ENCODE measurements around the gene INPP4B. TPM values are rescaled to one million over a fixed set of nuclear protein-coding genes. Genes with fewer than 3 reads are reported as not detected.

The INPP4B gene
- total RNA-seq, 1 experiment from 2014 or later: 14.3 TPM

GRCh38 chr4:141999446-142000143 lies 846.5 kb downstream of the INPP4B start:
- no peak overlapping the region for H3K9ac ChIP-seq (ENCODE audit: low read length)
- ATAC-seq (no peak), DNase-seq (ENCODE audit: low read depth, low spot score) (no peak)
- no peaks in the 10 kb centered on the region for H3K36me3 ChIP-seq (ENCODE audit: control insufficient read depth in 1 of 2, insufficient read depth in 2 of 2, low read length in 2 of 2)
- no peak overlapping the region for H3K27ac ChIP-seq (ENCODE audit: low read depth, low read length)
- CTCF ChIA-PET: no interaction called here
- POLR2A ChIA-PET: no interaction called here
- H3K4me2 ChIP-seq (ENCODE audit: low read length): no peak overlapping the region
- H4K20me1 ChIP-seq (ENCODE audit: insufficient read depth): no peaks in the 10 kb centered on the region
- intact Hi-C loops (cut with micrococcal nuclease): no loop called here
- no peaks in the 10 kb centered on the region for H3K4me1 ChIP-seq (ENCODE audit: control insufficient read depth in 1 of 2, insufficient read depth in 2 of 2, low read length in 2 of 2)
- H3K9me2 ChIP-seq (ENCODE audit: insufficient read depth): no peaks in the 10 kb centered on the region
- no peaks in the 10 kb centered on the region for H3K79me2 ChIP-seq (ENCODE audit: insufficient read depth, low read length)
- BruUV-seq (replicated peaks): no TSS peak
- H2AFZ ChIP-seq (ENCODE audit: low read depth, low read length, poor library complexity, severe bottlenecking): no peak overlapping the region
- H3K4me3 ChIP-seq (replicated peaks in 1 of 2; ENCODE audit: low read depth in 1 of 2, low read length in 2 of 2): no peak overlapping the region
- peaks cover 0 to 3% of the 10 kb centered on the region in 2 experiments; a peak in 1 of 4 replicates for H3K9me3 ChIP-seq (ENCODE audit: control insufficient read depth in 1 of 2, insufficient read depth in 1 of 2, low read depth in 1 of 2, low read length in 2 of 2)
- no peak for TF ChIP-seq EGR1 (IDR thresholded peaks at IDR 0.05; ENCODE audit: low read depth)
- no peak for TF ChIP-seq ZNF274 (IDR thresholded peaks at IDR 0.05; ENCODE audit: low read depth, low read length)
- TF ChIP-seq YY1 (IDR thresholded peaks at IDR 0.05; ENCODE audit: extremely low read depth, insufficient replicate concordance, low read depth, low read length): no peak
- TF ChIP-seq CEBPB (IDR thresholded peaks at IDR 0.05; ENCODE audit: low read depth): no peak
- no peak for TF ChIP-seq RAD21 (IDR thresholded peaks at IDR 0.05; ENCODE audit: low read depth)
- TF ChIP-seq CBX3 (IDR thresholded peaks at IDR 0.05; ENCODE audit: low read depth): no peak
- TF ChIP-seq, protein P1, sequence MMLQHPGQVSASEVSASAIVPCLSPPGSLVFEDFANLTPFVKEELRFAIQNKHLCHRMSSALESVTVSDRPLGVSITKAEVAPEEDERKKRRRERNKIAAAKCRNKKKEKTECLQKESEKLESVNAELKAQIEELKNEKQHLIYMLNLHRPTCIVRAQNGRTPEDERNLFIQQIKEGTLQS (IDR thresholded peaks at IDR 0.05): no peak
- no peak for TF ChIP-seq FOSL1 (IDR thresholded peaks at IDR 0.05; ENCODE audit: low read depth)
- no peak for TF ChIP-seq EZH2phosphoT487 (IDR thresholded peaks at IDR 0.05; ENCODE audit: borderline replicate concordance)
- TF ChIP-seq TCF7L2 (IDR thresholded peaks at IDR 0.05; ENCODE audit: borderline replicate concordance, extremely low read depth, insufficient read depth, insufficient read length): no peak
- TF ChIP-seq SP1 (IDR thresholded peaks at IDR 0.05; ENCODE audit: low read depth): no peak
- no peak for TF ChIP-seq MAX (IDR thresholded peaks at IDR 0.05)
- no peak for TF ChIP-seq ZBTB33 (IDR thresholded peaks at IDR 0.05; ENCODE audit: extremely low read depth, insufficient replicate concordance, low read length)
- TF ChIP-seq REST (IDR thresholded peaks at IDR 0.05; ENCODE audit: low read depth): no peak
- no peak for TF ChIP-seq POLR2AphosphoS5 (IDR thresholded peaks at IDR 0.05; ENCODE audit: low read depth, low read length)
- TF ChIP-seq SRF (IDR thresholded peaks at IDR 0.05; ENCODE audit: low read depth): no peak
- TF ChIP-seq SIN3A (IDR thresholded peaks at IDR 0.05; ENCODE audit: low read depth): no peak
- no peak for TF ChIP-seq CTCF (IDR thresholded peaks at IDR 0.05 in 2 of 3, conservative IDR thresholded peaks at IDR 0.05 in 1 of 3; ENCODE audit: borderline replicate concordance in 1 of 3, insufficient read depth in 1 of 3, low read depth in 2 of 3, low read length in 2 of 3)
- no peak for TF ChIP-seq EZH2 (IDR thresholded peaks at IDR 0.05)
- no peaks in the 10 kb centered on the region for H3K27me3 ChIP-seq (ENCODE audit: insufficient read depth, low read length)
- RAD21 ChIA-PET (ENCODE audit: low non-redundant PET in 1 of 2, low total read pairs in 2 of 2, uncharacterized antibody in 2 of 2, unreplicated experiment in 2 of 2): no interaction called here
